ENCODE results near the gene BCKDHA. TPM values are rescaled to one million over a fixed set of nuclear protein-coding genes. Genes with fewer than 3 reads are reported as not detected.
A peak's percentile ranks its signal among the peaks of the same experiment; 100 is the strongest.
"Not testable (repeated sequence)": the region's sequence is repeated elsewhere in the genome, so short reads cannot be mapped to it uniquely, and the experiment has no call there.

The BCKDHA gene
- total and polyA plus RNA-seq, 4 experiments from 2014 or later: 23.6 to 65.1 (median 43.4) TPM

- Mint-ChIP-seq H3K27me3 (no peaks in the 10 kb centered on the region), H3K9me3 (no peaks in the 10 kb centered on the region), H3K4me1 (peaks cover 11 to 16% (median 12%) of the 10 kb centered on the region in 4 donors), H3K4me3 (no peak overlapping the region), H3K36me3 (no peaks in the 10 kb centered on the region), H3K27ac (no peak overlapping the region)
- no peaks in the 10 kb centered on the region for H3K9me3 ChIP-seq (ENCODE audit: control insufficient read depth in 1 of 2, low read length in 2 of 2)
- ChIA-PET POLR2A (ENCODE audit: partially characterized antibody) (no interaction called here), CTCF (ENCODE audit: partially characterized antibody) (no interaction called here)
- peaks cover 7% of the 10 kb centered on the region for H3K4me1 ChIP-seq (ENCODE audit: insufficient read depth, low read length)
- no peaks in the 10 kb centered on the region for H3K27me3 ChIP-seq (ENCODE audit: insufficient read depth, low read length)
- no peak for DNase-seq
- intact Hi-C loops (cut with micrococcal nuclease): no loop called here
- H3K27ac ChIP-seq (ENCODE audit: low read depth, low read length): no peak overlapping the region
- no peak overlapping the region for H3K4me3 ChIP-seq (ENCODE audit: low read length in 2 of 2)
- no peaks in the 10 kb centered on the region for H3K36me3 ChIP-seq (ENCODE audit: insufficient read depth, low read length)
These were observed 23.6 kb upstream of the BCKDHA start for GRCh38 chr19:41373993-41374392.

- no peak for DNase-seq
- peak within 1 kb of the TSS; percentile 20 for H3K27ac ChIP-seq (ENCODE audit: low read depth, low read length)
- H3K27me3 ChIP-seq (ENCODE audit: insufficient read depth, low read length): no peaks in the 10 kb centered on the region
- no peaks in the 10 kb centered on the region for H3K36me3 ChIP-seq (ENCODE audit: insufficient read depth, low read length)
- Mint-ChIP-seq H3K4me3 (peak within 1 kb of the TSS; percentile 80 to 91 (median 86)), H3K36me3 (no peaks in the 10 kb centered on the region), H3K27me3 (no peaks in the 10 kb centered on the region), H3K9me3 (no peaks in the 10 kb centered on the region), H3K27ac (peak within 1 kb of the TSS in 6 of 7 donors; percentile 70 to 95 (median 86)), H3K4me1 (peaks cover 11 to 16% (median 12%) of the 10 kb centered on the region in 4 donors)
- ChIA-PET POLR2A (ENCODE audit: partially characterized antibody) (interaction anchor here (1.0 to 3.5 kb wide), 6 partner anchors 12 to 76 kb away, joined by 3 to 11 read pairs (median 3); partner anchors contain the start of gene B9D2), CTCF (ENCODE audit: partially characterized antibody) (interaction anchor here (0.7 to 1.8 kb wide), 2 partner anchors 12 to 74 kb away, joined by 4 read pairs; partner anchors contain the start of gene B9D2)
- H3K4me1 ChIP-seq (ENCODE audit: insufficient read depth, low read length): peaks cover 7% of the 10 kb centered on the region
- H3K9me3 ChIP-seq (ENCODE audit: control insufficient read depth in 1 of 2, low read length in 2 of 2): no peaks in the 10 kb centered on the region
- intact Hi-C loops (cut with micrococcal nuclease): no loop called here
- peak within 1 kb of the TSS; percentile 19 to 57 for H3K4me3 ChIP-seq (ENCODE audit: low read length in 2 of 2)
These were observed 21.2 kb upstream of the BCKDHA start, which contains the start of gene TMEM91 for GRCh38 chr19:41376241-41376997. TMEM91 (plus strand) TSS chr19:41376533; CDS start chr19:41378310, 1,777 bp downstream.

- ChIA-PET POLR2A (ENCODE audit: partially characterized antibody) (interaction anchor here (1.0 to 3.5 kb wide), 5 partner anchors 13 to 76 kb away, joined by 3 to 11 read pairs (median 3); partner anchors contain the start of gene B9D2), CTCF (ENCODE audit: partially characterized antibody) (interaction anchor here (0.7 to 1.8 kb wide), 2 partner anchors 13 to 74 kb away, joined by 4 read pairs; partner anchors contain the start of gene B9D2)
These were observed 20.6 kb upstream of the BCKDHA start for GRCh38 chr19:41376998-41377365.

GRCh38 chr19:41377977-41378709 is 19.5 kb upstream of the BCKDHA start:
- H3K9me3 Mint-ChIP-seq: no peaks in the 10 kb centered on the region
- POLR2A ChIA-PET (ENCODE audit: partially characterized antibody): interaction anchor here (3.5 kb wide), 1 partner anchor 14 kb away, joined by 11 read pairs; the partner anchor contains the start of gene B9D2
- H3K27me3 Mint-ChIP-seq: no peaks in the 10 kb centered on the region
- peak overlapping the region in 2 of 7 donors; percentile 19 to 66 for H3K27ac Mint-ChIP-seq
- DNase-seq: no peak
- intact Hi-C loops (cut with micrococcal nuclease): no loop called here
- H3K4me3 Mint-ChIP-seq: no peak overlapping the region
- H3K27me3 ChIP-seq (ENCODE audit: insufficient read depth, low read length): no peaks in the 10 kb centered on the region
- peaks cover 0 to 3% of the 10 kb centered on the region in 2 donors for H3K36me3 Mint-ChIP-seq
- H3K27ac ChIP-seq (ENCODE audit: low read depth, low read length): no peak overlapping the region
- peaks cover 11 to 16% (median 12%) of the 10 kb centered on the region in 4 donors for H3K4me1 Mint-ChIP-seq
- peaks cover 3% of the 10 kb centered on the region for H3K36me3 ChIP-seq (ENCODE audit: insufficient read depth, low read length)
- H3K9me3 ChIP-seq (ENCODE audit: control insufficient read depth in 1 of 2, low read length in 2 of 2): no peaks in the 10 kb centered on the region
- H3K4me1 ChIP-seq (ENCODE audit: insufficient read depth, low read length): peaks cover 7% of the 10 kb centered on the region
- CTCF ChIA-PET (ENCODE audit: partially characterized antibody): interaction anchor here (1.0 to 1.8 kb wide), 2 partner anchors 14 to 72 kb away, joined by 4 read pairs; partner anchors contain the start of gene B9D2
- H3K4me3 ChIP-seq (ENCODE audit: low read length in 2 of 2): no peak overlapping the region

More at GRCh38 chr19:41376998-41377365, 20.6 kb upstream of the BCKDHA start:
- Mint-ChIP-seq H3K27ac (peak overlapping the region in 6 of 7 donors; percentile 70 to 95 (median 86)), H3K4me3 (peak overlapping the region; percentile 80 to 91 (median 86)), H3K9me3 (no peaks in the 10 kb centered on the region), H3K36me3 (no peaks in the 10 kb centered on the region), H3K4me1 (peaks cover 11 to 16% (median 12%) of the 10 kb centered on the region in 4 donors), H3K27me3 (no peaks in the 10 kb centered on the region)
- intact Hi-C loops (cut with micrococcal nuclease): no loop called here
- H3K9me3 ChIP-seq (ENCODE audit: control insufficient read depth in 1 of 2, low read length in 2 of 2): no peaks in the 10 kb centered on the region
- H3K4me1 ChIP-seq (ENCODE audit: insufficient read depth, low read length): peaks cover 7% of the 10 kb centered on the region
- H3K27ac ChIP-seq (ENCODE audit: low read depth, low read length): peak overlapping the region; percentile 20
- DNase-seq: no peak
- H3K36me3 ChIP-seq (ENCODE audit: insufficient read depth, low read length): no peaks in the 10 kb centered on the region
- H3K27me3 ChIP-seq (ENCODE audit: insufficient read depth, low read length): no peaks in the 10 kb centered on the region
- H3K4me3 ChIP-seq (ENCODE audit: low read length in 2 of 2): peak overlapping the region; percentile 19 to 57

GRCh38 chr19:41381536-41381935 is 16.1 kb upstream of the BCKDHA start:
- H3K4me1 ChIP-seq (ENCODE audit: insufficient read depth, low read length); H3K4me3 Mint-ChIP-seq; H3K27ac ChIP-seq (ENCODE audit: low read depth, low read length); H3K9me3 ChIP-seq (ENCODE audit: control insufficient read depth in 1 of 2, low read length in 2 of 2); DNase-seq; H3K27me3 ChIP-seq (ENCODE audit: insufficient read depth, low read length); H3K36me3 ChIP-seq (ENCODE audit: insufficient read depth, low read length); H3K4me3 ChIP-seq (ENCODE audit: low read length in 2 of 2); H3K9me3 Mint-ChIP-seq; H3K27me3 Mint-ChIP-seq; intact Hi-C loops (cut with micrococcal nuclease); CTCF ChIA-PET (ENCODE audit: partially characterized antibody): not testable (repeated sequence)
- H3K27ac Mint-ChIP-seq: peak overlapping the region in 1 of 7 donors; percentile 8
- peaks cover 5 to 13% (median 8%) of the 10 kb centered on the region in 4 donors for H3K4me1 Mint-ChIP-seq
- H3K36me3 Mint-ChIP-seq: peaks cover 0 to 14% of the 10 kb centered on the region in 2 donors
- POLR2A ChIA-PET (ENCODE audit: partially characterized antibody): interaction anchor here (0.6 kb wide), 1 partner anchor 23 kb away, joined by 5 read pairs; no protein-coding TSS in a partner anchor

- no peak overlapping the region for H3K4me3 Mint-ChIP-seq
- intact Hi-C loops (cut with micrococcal nuclease): no loop called here
- no peak overlapping the region for H3K4me3 ChIP-seq (ENCODE audit: low read length in 2 of 2)
- H3K36me3 Mint-ChIP-seq: peaks cover 0 to 21% of the 10 kb centered on the region in 2 donors
- H3K27me3 ChIP-seq (ENCODE audit: insufficient read depth, low read length): no peaks in the 10 kb centered on the region
- peaks cover 10% of the 10 kb centered on the region for H3K36me3 ChIP-seq (ENCODE audit: insufficient read depth, low read length)
- POLR2A ChIA-PET (ENCODE audit: partially characterized antibody): interaction anchor here (1.0 kb wide), 1 partner anchor 9 kb away, joined by 3 read pairs; no protein-coding TSS in a partner anchor
- H3K4me1 ChIP-seq (ENCODE audit: insufficient read depth, low read length): no peaks in the 10 kb centered on the region
- DNase-seq: no peak
- H3K9me3 Mint-ChIP-seq: no peaks in the 10 kb centered on the region
- no peaks in the 10 kb centered on the region for H3K27me3 Mint-ChIP-seq
- peaks cover 0 to 4% (median 0%) of the 10 kb centered on the region in 4 donors for H3K4me1 Mint-ChIP-seq
- H3K27ac Mint-ChIP-seq: peak overlapping the region in 2 of 7 donors; percentile 23 to 32
- CTCF ChIA-PET (ENCODE audit: partially characterized antibody): interaction anchor here (0.7 to 0.8 kb wide), 3 partner anchors 11 to 64 kb away, joined by 3 read pairs; partner anchors contain the start of gene DMAC2
- no peak overlapping the region for H3K27ac ChIP-seq (ENCODE audit: low read depth, low read length)
- no peaks in the 10 kb centered on the region for H3K9me3 ChIP-seq (ENCODE audit: control insufficient read depth in 1 of 2, low read length in 2 of 2)
These were observed 13.3 kb upstream of the BCKDHA start for GRCh38 chr19:41384351-41384750.

Measured in CD4-positive, alpha-beta memory T cell (primary cell).